IMR-90 (cell line): ENCODE data around the gene REXO5. TPM values are rescaled to one million over a fixed set of nuclear protein-coding genes. Genes with fewer than 3 reads are reported as not detected.

Experiments
- ATAC-seq: fragments of 200-7000 bp; cut with Tn5 transposase; 2 replicates; pipeline ENCODE4 v1.9.1; 2020; ENCODE audit warnings: low read depth, mild to moderate bottlenecking, moderate library complexity
- BruUV-seq: library from RNA; stranded (reverse); fragments of 400-500 nt; replicated peaks from 2 replicates; lab custom pipeline; 2021; lab: Mats Ljungman, UMichigan
- CTCF ChIA-PET: fragments of 300-600 bp; formaldehyde crosslinking; extraction: SDS; loops from one replicate; lab custom pipeline; 2021; ENCODE audit warnings: antibody characterized with exemption; lab: Yijun Ruan, JAX
- POLR2A ChIA-PET: fragments of 300-600 bp; sonication (Branson Sonifier 250); formaldehyde crosslinking; loops from one replicate; lab custom pipeline; 2022; ENCODE audit warnings: antibody characterized with exemption; ENCODE audit not compliant: unreplicated experiment; lab: Charles Lee
- DNase-seq: peaks from one replicate; pipeline ENCODE4 v3.0.0; 2013
- H2AFZ ChIP-seq: replicated peaks from 2 replicates; pipeline ENCODE3; 2013; ENCODE audit warnings: low read length, mild to moderate bottlenecking; ENCODE audit not compliant: poor library complexity
- H2AK5ac ChIP-seq: 2 replicates; pipeline ENCODE4 v1.6.1; 2013; ENCODE audit warnings: low read depth, low read length, inconsistent platforms
- H2AK9ac ChIP-seq: replicated peaks from 2 replicates; pipeline ENCODE3; 2013; ENCODE audit warnings: mild to moderate bottlenecking, low read depth, low read length, moderate library complexity; ENCODE audit not compliant: poor library complexity
- H2BK120ac ChIP-seq: 2 replicates; pipeline ENCODE4 v1.6.1; 2013; ENCODE audit warnings: low read depth, low read length, inconsistent platforms
- H2BK15ac ChIP-seq: 3 replicates; pipeline ENCODE4 v1.6.1; 2013; ENCODE audit warnings: low read depth, low read length, inconsistent platforms
- H2BK20ac ChIP-seq: 2 replicates; pipeline ENCODE4 v1.6.1; 2013; ENCODE audit warnings: low read depth, mild to moderate bottlenecking, inconsistent platforms, low read length, moderate library complexity
- H2BK5ac ChIP-seq: 2 replicates; pipeline ENCODE4 v1.6.1; 2013; ENCODE audit warnings: mild to moderate bottlenecking, low read depth, low read length, inconsistent platforms; ENCODE audit not compliant: poor library complexity, severe bottlenecking
- H3K14ac ChIP-seq: replicated peaks from 2 replicates; pipeline ENCODE4 v1.6.1; 2013; ENCODE audit warnings: low read depth, low read length, inconsistent platforms
- H3K18ac ChIP-seq: 2 replicates; pipeline ENCODE4 v1.6.1; 2013; ENCODE audit warnings: low read depth, low read length, control low read depth
- H3K23ac ChIP-seq: 2 replicates; pipeline ENCODE4 v1.6.1; 2013; ENCODE audit warnings: low read depth, low read length, inconsistent platforms
- H3K27ac ChIP-seq: 2 replicates; pipeline ENCODE4 v1.5.1; 2013; ENCODE audit warnings: mild to moderate bottlenecking, control low read depth, low read length; ENCODE audit not compliant: insufficient read depth
- H3K27me3 ChIP-seq: 2 replicates; pipeline ENCODE4 v1.6.1; 2013; ENCODE audit warnings: low read length; ENCODE audit not compliant: control insufficient read depth, insufficient read depth
- H3K36me3 ChIP-seq: 2 replicates; pipeline ENCODE4 v1.6.1; 2013; ENCODE audit warnings: low read length, mixed read lengths; ENCODE audit not compliant: control insufficient read depth, insufficient read depth
- H3K4ac ChIP-seq: 2 replicates; pipeline ENCODE4 v1.6.1; 2013; ENCODE audit warnings: low read depth, low read length, inconsistent platforms
- H3K4me1 ChIP-seq: 2 replicates; pipeline ENCODE4 v1.6.1; 2013; ENCODE audit warnings: low read length, mixed read lengths; ENCODE audit not compliant: control insufficient read depth, insufficient read depth
- H3K4me2 ChIP-seq: 2 replicates; pipeline ENCODE4 v1.6.1; 2013; ENCODE audit warnings: low read depth, mild to moderate bottlenecking, control low read depth, low read length, moderate library complexity
- H3K4me3 ChIP-seq: 2 replicates; pipeline ENCODE4 v1.5.1; 2013; ENCODE audit warnings: low read depth, mild to moderate bottlenecking, control low read depth, low read length, moderate library complexity; ENCODE audit not compliant: insufficient read depth
- H3K56ac ChIP-seq: 2 replicates; pipeline ENCODE4 v1.6.1; 2013; ENCODE audit warnings: low read length, inconsistent platforms; ENCODE audit not compliant: insufficient read depth; ENCODE audit errors: extremely low read depth
- H3K79me1 ChIP-seq, 2 experiments: 2 replicates each; pipeline ENCODE4 v1.6.1; 2013; ENCODE audit warnings: low read length in 2 of 2, inconsistent platforms in 1 of 2, low read depth in 1 of 2
- H3K9ac ChIP-seq: 2 replicates; pipeline ENCODE4 v1.6.1; 2013; ENCODE audit warnings: low read depth, low read length, control low read depth
- H3K9me1 ChIP-seq: 2 replicates; pipeline ENCODE4 v1.6.1; 2013; ENCODE audit warnings: low read length, inconsistent platforms; ENCODE audit not compliant: insufficient read depth
- H3K9me3 ChIP-seq: 2 replicates; pipeline ENCODE4 v1.6.1; 2013; ENCODE audit warnings: low read length; ENCODE audit not compliant: control insufficient read depth, insufficient read depth
- H4K20me1 ChIP-seq: 2 replicates; pipeline ENCODE4 v1.6.1; 2013; ENCODE audit warnings: low read length, inconsistent platforms; ENCODE audit not compliant: insufficient read depth
- H4K5ac ChIP-seq: 2 replicates; pipeline ENCODE4 v1.6.1; 2013; ENCODE audit warnings: mild to moderate bottlenecking, low read depth, low read length, control low read depth
- H4K8ac ChIP-seq, 2 experiments: 2 replicates each; pipeline ENCODE4 v1.6.1; 2013; ENCODE audit warnings: low read depth in 2 of 2, low read length in 2 of 2, control low read depth in 1 of 2, inconsistent platforms in 1 of 2
- H4K91ac ChIP-seq: 2 replicates; pipeline ENCODE4 v1.6.1; 2013; ENCODE audit warnings: low read depth, low read length, inconsistent platforms; ENCODE audit not compliant: insufficient read depth
- BHLHE40 ChIP-seq: fragments of 150-350 bp; IDR thresholded peaks from 2 replicates; pipeline ENCODE4 v1.6.1; 2016; ENCODE audit warnings: mild to moderate bottlenecking, low read depth, low read length
- CEBPB ChIP-seq: IDR thresholded peaks from 2 replicates; pipeline ENCODE4 v1.6.1; 2012; ENCODE audit warnings: low read depth, low read length, improper control_type of control experiment
- ELK1 ChIP-seq: fragments of 150-350 bp; IDR thresholded peaks from 2 replicates; pipeline ENCODE4 v1.6.1; 2016; ENCODE audit warnings: low read depth, mild to moderate bottlenecking, low read length, moderate library complexity, borderline replicate concordance
- MAZ ChIP-seq: IDR thresholded peaks from 2 replicates; pipeline ENCODE4 v1.6.1; 2012; ENCODE audit warnings: low read depth, mild to moderate bottlenecking, low read length, improper control_type of control experiment, moderate library complexity, borderline replicate concordance
- RAD21 ChIP-seq: IDR thresholded peaks from 2 replicates; pipeline ENCODE4 v1.6.1; 2012; ENCODE audit warnings: low read length, improper control_type of control experiment
- SMC3 ChIP-seq: fragments of 150-350 bp; IDR thresholded peaks from 2 replicates; pipeline ENCODE4 v1.6.1; 2016; ENCODE audit warnings: low read depth, mild to moderate bottlenecking, antibody characterized with exemption, low read length, moderate library complexity
- WGBS, 2 experiments: methylation state at CpG; one replicate each; pipeline versions ENCODE4 v1.1.5 to v1.1.7; 2013; ENCODE audit warnings: missing lambda C conversion rate in 2 of 2; ENCODE audit not compliant: insufficient read length in 1 of 2; ENCODE audit errors: extremely low coverage in 2 of 2; 5-methylcytosine and 5-hydroxymethylcytosine counted together
- dilution Hi-C: fragments of 300-500 bp; cut with HindIII; formaldehyde crosslinking; loops from one replicate; pipeline ENCODE4 v1.14.3; 2018; ENCODE audit warnings: low sequenced_read_pairs; ENCODE audit not compliant: unreplicated experiment
- in situ Hi-C: fragments of 300-500 bp; cut with MboI; formaldehyde crosslinking; loops from 3 replicates; pipeline ENCODE4 v1.14.3; 2019; ENCODE audit warnings: low sequenced_read_pairs, inconsistent platforms, mixed read lengths
- intact Hi-C: fragments of 100-400 bp; cut with micrococcal nuclease; formaldehyde crosslinking; loops from 2 replicates; pipeline ENCODE4 v1.10.0; 2022
- polyA plus RNA-seq, 3 experiments: library from polyadenylated mRNA; depleted of rRNA; stranded (reverse); fragments of >200 nt; gene quantifications; 2 replicates each; pipeline ENCODE4 v1.2.3, GENCODE V29; 2012; ENCODE audit warnings: low replicate concordance in 1 of 3
- total RNA-seq: library from RNA; depleted of rRNA; stranded (reverse); fragments of >200 nt; gene quantifications from 2 replicates; pipeline ENCODE4 v1.2.3, GENCODE V29; 2012

Gene REXO5
- total and polyA plus RNA-seq, 2 of the 4 experiments (the other 2 are of a cell fraction), result 3.7 to 7.0 TPM

- H3K79me1 ChIP-seq, result peaks cover 26 to 86% of the 10 kb centered on the region in 2 experiments
- no peaks in the 10 kb centered on the region for H3K36me3 ChIP-seq
- ATAC-seq (no peak), DNase-seq (no peak)
- H2BK20ac ChIP-seq, result no peak overlapping the region
- H3K4ac ChIP-seq, result no peak overlapping the region
- H2AK9ac ChIP-seq, result no peak overlapping the region
- H3K27ac ChIP-seq, result no peak overlapping the region
- H3K4me1 ChIP-seq, result peaks cover 19% of the 10 kb centered on the region
- H4K91ac ChIP-seq, result no peak overlapping the region
- H3K9ac ChIP-seq, result no peak overlapping the region
- H3K27me3 ChIP-seq, result no peaks in the 10 kb centered on the region
- peaks cover 27% of the 10 kb centered on the region for H3K9me1 ChIP-seq
- peak overlapping the region; percentile 41 for H3K23ac ChIP-seq
- no peak overlapping the region for H4K8ac ChIP-seq
- no peak overlapping the region for H2AFZ ChIP-seq
- peak overlapping the region; percentile 0; the same call in 1 of the 2 replicates for H2AK5ac ChIP-seq
- peak overlapping the region; percentile 37; the same call in 1 of the 2 replicates for H3K4me2 ChIP-seq
- H3K56ac ChIP-seq, result no peak overlapping the region
- no peak overlapping the region for H4K5ac ChIP-seq
- intact Hi-C loops (no loop called here), dilution Hi-C loops (no loop called here), in situ Hi-C loops (no loop called here)
- TF ChIP-seq RAD21 (no peak), MAZ (no peak), BHLHE40 (no peak), CEBPB (no peak), SMC3 (no peak), ELK1 (no peak)
- H2BK120ac ChIP-seq, result no peak overlapping the region
- H4K20me1 ChIP-seq, result peaks cover 61% of the 10 kb centered on the region; the same call in 1 of the 2 replicates
- ChIA-PET CTCF (interaction anchor here (0.6 kb wide), 1 partner anchor 13 kb away, joined by 3 read pairs; no protein-coding TSS in a partner anchor), POLR2A (no interaction called here)
- peak overlapping the region; percentile 53 for H2BK5ac ChIP-seq
- 82% methylated on average over 3 of the region's 6 CpGs; no CpG with 5 or more reads in 1 of the 2 experiments for WGBS, 2 experiments
- no peak overlapping the region for H3K4me3 ChIP-seq
- BruUV-seq, result no TSS peak
- H3K14ac ChIP-seq, result peak overlapping the region; percentile 5; the same call in 1 of the 2 replicates
- peak overlapping the region; percentile 18; the same call in 1 of the 2 replicates for H3K18ac ChIP-seq
- H2BK15ac ChIP-seq, result no peak overlapping the region
- H3K9me3 ChIP-seq, result no peaks in the 10 kb centered on the region
Observed at GRCh38 chr16:20881503-20881878, 75.2 kb downstream of the REXO5 start.
